LHCN-M2 (cell line): ENCODE results near the gene NKAPD1. TPM values are rescaled to one million over a fixed set of nuclear protein-coding genes. Genes with fewer than 3 reads are reported as not detected.
A peak's percentile ranks its signal among the peaks of the same experiment; 100 is the strongest.
"Not testable (repeated sequence)": the region's sequence is repeated elsewhere in the genome, so short reads cannot be mapped to it uniquely, and the experiment has no call there.

ENCODE experiments used
- DNase-seq: peaks from one replicate; pipeline ENCODE4 v3.0.0-alpha.2; 2012; ENCODE audit warnings: low read depth
- polyA plus RNA-seq: library from polyadenylated mRNA; unstranded; fragments of >200 nt; gene quantifications from one replicate; pipeline ENCODE4 v1.2.1, GENCODE V29; 2012; ENCODE audit warnings: missing spikeins
- total RNA-seq: library from RNA; depleted of rRNA; stranded (reverse); fragments of >200 nt; gene quantifications from 2 replicates; pipeline ENCODE4 v1.2.3, GENCODE V29; 2014; rRNA removed

NKAPD1 gene
- total RNA-seq, result 15.4 and 27.5 TPM in 2 replicates
- 11.3 TPM for polyA plus RNA-seq

- DNase-seq, result peak; percentile 88
These were observed at the start of gene NKAPD1, which contains the start of gene PIH1D2 for GRCh38 chr11:112073941-112074811. TSS of gene NKAPD1 (plus strand) at chr11:112074299. CDS start at chr11:112075575, 1,276 bp downstream. TSS of gene PIH1D2 (minus strand) at chr11:112074017. CDS start at chr11:112073174, 843 bp downstream.

GRCh38 chr11:112024773-112025678, 49.1 kb upstream of the NKAPD1 start, which contains the start of gene DLAT:
TSS of gene DLAT (plus strand) at chr11:112025408. CDS start at chr11:112025473, 65 bp downstream.
- DNase-seq, result peak; percentile 81

- DNase-seq, result peak; percentile 18
These were observed 48.4 kb upstream of the NKAPD1 start for GRCh38 chr11:112025707-112026106.

GRCh38 chr11:112026784-112027410, 47.2 kb upstream of the NKAPD1 start:
- not testable (repeated sequence) for DNase-seq

GRCh38 chr11:112029460-112029859, 44.6 kb upstream of the NKAPD1 start:
- DNase-seq, result no peak

GRCh38 chr11:112033902-112034301, 40.2 kb upstream of the NKAPD1 start:
- DNase-seq, result no peak

GRCh38 chr11:112037527-112037926, 36.6 kb upstream of the NKAPD1 start:
- DNase-seq, result no peak

- DNase-seq, result peak; percentile 11
These were observed 31.7 kb upstream of the NKAPD1 start for GRCh38 chr11:112042161-112042960.

GRCh38 chr11:112042961-112043304, 31.2 kb upstream of the NKAPD1 start:
- DNase-seq, result no peak

GRCh38 chr11:112044961-112045360, 29.1 kb upstream of the NKAPD1 start:
- no peak for DNase-seq

GRCh38 chr11:112046647-112047046, 27.5 kb upstream of the NKAPD1 start:
- DNase-seq, result not testable (repeated sequence)

GRCh38 chr11:112048256-112048655, 25.8 kb upstream of the NKAPD1 start:
- not testable (repeated sequence) for DNase-seq

GRCh38 chr11:112049777-112050176, 24.3 kb upstream of the NKAPD1 start:
- no peak for DNase-seq

- DNase-seq, result no peak
These were observed 23.4 kb upstream of the NKAPD1 start for GRCh38 chr11:112050721-112051120.

GRCh38 chr11:112051768-112052167, 22.3 kb upstream of the NKAPD1 start:
- DNase-seq, result no peak

GRCh38 chr11:112057170-112057569, 16.9 kb upstream of the NKAPD1 start:
- no peak for DNase-seq

- DNase-seq, result no peak
These were observed 16.0 kb upstream of the NKAPD1 start for GRCh38 chr11:112058103-112058502.

- DNase-seq, result no peak
These were observed 11.2 kb upstream of the NKAPD1 start for GRCh38 chr11:112062923-112063322.

GRCh38 chr11:112082729-112083128, 8.6 kb downstream of the NKAPD1 start:
- peak; percentile 85 for DNase-seq

GRCh38 chr11:112085822-112086421, 11.8 kb downstream of the NKAPD1 start:
- peak; percentile 36 for DNase-seq
